HG02759 (cell line): ENCODE measurements around the gene AAR2.

ENCODE experiments used
- ATAC-seq: cut with Tn5 transposase; IDR thresholded peaks from one replicate; pipeline ENCODE4 v1.9.1; 2021; ENCODE audit warnings: mild to moderate bottlenecking, moderate library complexity; ENCODE audit not compliant: unreplicated experiment

AAR2 gene

GRCh38 chr20:36218380-36219064, 17.8 kb upstream of the AAR2 start:
- no peak for ATAC-seq

- ATAC-seq = no peak
These were observed 16.5 kb upstream of the AAR2 start for GRCh38 chr20:36219671-36220220.

- ATAC-seq = no peak
These were observed 10.6 kb upstream of the AAR2 start for GRCh38 chr20:36225666-36226065.

DNA sequence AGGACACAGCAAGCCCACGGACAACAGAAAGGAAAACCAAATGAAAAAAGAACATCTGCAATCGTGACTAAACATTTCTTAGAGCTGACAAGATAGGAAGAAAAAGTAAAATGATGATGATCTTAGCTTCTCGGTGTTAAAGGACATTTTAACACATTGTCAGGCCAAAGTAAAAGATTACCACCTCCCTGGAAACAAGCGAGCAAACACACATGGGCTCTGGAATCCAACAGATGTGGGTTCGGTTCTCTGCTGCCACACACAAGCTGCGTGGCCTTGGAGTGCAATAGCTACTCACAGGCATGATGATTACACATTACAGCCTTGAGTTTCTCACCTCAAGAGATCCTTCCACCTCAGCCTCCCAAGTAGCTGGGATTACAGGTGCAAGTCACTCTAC, 7.5 kb upstream of the AAR2 start:
- ATAC-seq = no peak

- no peak for ATAC-seq
These were observed 6.3 kb upstream of the AAR2 start for GRCh38 chr20:36230019-36230418.

DNA sequence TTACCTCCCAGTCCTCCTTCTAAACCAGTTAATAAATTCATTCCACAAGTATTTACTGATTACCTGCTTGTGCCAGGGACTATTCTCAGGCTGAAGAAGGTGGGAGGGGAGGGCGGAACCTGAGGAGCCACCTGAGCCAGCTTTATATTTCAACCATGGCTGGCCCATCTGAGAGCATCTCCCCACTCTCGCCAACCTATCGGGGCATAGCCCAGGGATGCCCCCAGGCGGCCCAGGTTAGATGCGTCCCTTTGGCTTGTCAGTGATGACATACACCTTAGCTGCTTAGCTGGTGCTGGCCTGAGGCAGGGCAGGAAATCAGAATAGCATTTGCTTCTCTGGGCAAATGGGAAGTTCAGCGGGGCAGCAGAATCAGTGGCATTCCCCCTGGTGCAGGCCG, 4.9 kb upstream of the AAR2 start:
- ATAC-seq = no peak

DNA sequence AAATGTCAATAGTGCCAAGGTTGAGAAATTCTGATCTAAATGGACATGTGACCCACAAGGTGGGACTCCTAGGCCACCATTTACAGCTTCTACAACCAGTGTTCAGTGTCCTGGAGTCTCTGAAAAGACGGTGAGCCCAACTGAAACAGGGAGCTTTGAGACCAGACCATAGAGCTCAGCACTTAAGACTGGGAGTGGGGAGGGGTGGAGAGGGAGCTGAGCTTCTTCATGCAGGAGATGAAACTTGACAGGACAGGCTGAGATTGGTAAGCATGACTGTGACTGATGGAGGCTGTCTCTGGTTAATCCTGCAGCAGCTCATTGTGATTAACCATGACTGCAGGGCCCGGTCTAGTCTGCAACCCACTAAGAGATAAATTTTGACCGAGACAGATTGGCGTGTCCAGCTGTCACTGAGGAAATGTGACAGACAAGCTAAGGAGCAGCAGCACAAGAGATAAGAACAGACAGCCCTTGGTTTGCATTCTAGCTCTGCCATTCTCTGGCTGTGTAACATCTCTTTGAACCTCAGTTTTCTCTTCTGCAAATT, 1.4 kb upstream of the AAR2 start:
- no peak for ATAC-seq

DNA sequence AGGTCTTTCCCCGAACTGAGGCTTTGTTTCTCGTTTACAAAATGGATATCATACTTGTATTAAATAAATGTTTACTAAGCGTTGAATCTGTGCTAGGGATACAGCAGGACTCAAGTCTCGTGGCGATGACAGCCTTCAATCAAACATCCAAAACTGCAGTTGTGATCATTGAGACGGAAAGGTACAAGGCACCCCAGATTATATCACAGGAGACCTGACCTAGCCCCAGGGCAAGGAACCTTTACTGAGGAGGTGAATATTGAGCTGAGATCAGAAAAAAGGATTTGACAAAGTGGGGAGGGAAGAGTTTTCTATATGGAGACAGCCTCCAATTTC, 476 bp downstream of the AAR2 start:
- no peak for ATAC-seq

GRCh38 chr20:36237477-36237876, 1.2 kb downstream of the AAR2 start:
- no peak for ATAC-seq

DNA sequence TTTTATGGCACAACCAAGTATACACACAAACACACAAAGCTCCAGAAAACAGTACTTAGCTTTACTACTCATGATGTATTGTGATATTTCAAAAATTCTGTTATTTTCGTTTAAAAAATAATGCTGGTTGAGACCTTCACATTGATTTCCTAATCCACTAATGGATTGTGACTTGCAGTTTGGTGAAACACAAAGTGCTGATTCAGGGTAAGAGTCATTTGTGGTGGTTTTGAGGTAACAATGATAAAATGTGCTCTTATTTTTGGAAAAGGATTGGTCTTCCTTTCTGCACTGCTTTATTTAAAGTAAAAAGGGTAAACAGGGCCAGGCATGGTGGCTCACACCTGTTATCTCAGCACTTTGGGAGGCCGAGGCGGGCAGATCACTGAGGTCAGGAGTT, 1.9 kb downstream of the AAR2 start:
- no peak for ATAC-seq

- ATAC-seq = no peak
These were observed 2.5 kb downstream of the AAR2 start for GRCh38 chr20:36238760-36239159.

DNA sequence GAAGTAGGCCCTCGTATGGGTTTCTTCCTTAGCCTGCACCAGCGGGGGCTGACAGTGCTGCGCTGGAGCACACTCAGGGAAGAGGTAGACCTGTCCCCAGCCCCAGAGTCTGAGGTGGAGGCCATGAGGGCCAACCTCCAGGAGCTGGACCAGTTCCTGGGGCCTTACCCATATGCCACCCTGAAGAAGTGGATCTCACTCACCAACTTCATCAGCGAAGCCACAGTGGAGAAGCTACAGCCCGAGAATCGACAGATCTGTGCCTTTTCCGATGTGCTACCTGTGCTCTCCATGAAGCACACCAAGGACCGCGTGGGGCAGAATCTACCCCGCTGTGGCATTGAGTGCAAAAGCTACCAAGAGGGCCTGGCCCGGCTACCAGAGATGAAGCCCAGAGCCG, 3.8 kb downstream of the AAR2 start:
- no peak for ATAC-seq

DNA sequence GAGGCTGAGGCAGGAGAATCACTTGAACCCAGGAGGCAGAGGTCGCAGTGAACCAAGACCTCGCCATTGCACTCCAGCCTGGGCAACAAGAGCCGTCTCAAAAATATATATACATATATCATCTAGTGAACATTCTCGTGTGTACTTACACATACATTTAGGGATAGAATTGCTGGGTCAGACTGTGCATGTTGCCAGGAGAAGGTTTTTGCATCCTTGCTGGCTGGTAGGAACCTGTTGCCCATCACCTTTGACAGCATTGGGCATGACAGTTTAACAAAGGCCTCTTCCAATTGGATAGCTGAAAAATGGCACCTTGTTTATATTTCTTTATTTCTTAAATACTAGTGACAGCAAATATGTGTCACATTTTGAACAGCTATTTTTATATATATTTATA, 5.4 kb downstream of the AAR2 start:
- no peak for ATAC-seq

GRCh38 chr20:36243726-36244125, 7.4 kb downstream of the AAR2 start:
- ATAC-seq = no peak

GRCh38 chr20:36246401-36246800, 10.1 kb downstream of the AAR2 start:
- ATAC-seq = no peak

DNA sequence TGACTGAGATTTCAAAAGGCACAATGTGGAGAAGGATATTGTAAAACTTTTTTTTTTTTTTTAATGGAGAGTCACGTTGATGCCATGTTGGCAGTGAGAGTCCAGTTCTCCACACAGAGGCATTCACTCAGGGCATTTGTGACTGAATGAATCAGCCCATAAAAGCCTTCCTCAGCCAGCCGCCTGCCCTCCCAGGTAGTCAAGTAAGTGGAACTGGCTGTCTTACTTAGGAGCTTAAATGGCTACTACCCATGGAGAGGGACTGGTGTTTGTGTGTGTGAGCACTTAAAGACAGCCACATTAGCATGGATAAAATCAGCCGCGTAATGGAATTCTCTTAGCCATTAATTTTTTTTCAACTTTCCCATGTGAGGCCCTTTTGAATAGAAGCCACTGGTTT, 12.6 kb downstream of the AAR2 start:
- no peak for ATAC-seq

DNA sequence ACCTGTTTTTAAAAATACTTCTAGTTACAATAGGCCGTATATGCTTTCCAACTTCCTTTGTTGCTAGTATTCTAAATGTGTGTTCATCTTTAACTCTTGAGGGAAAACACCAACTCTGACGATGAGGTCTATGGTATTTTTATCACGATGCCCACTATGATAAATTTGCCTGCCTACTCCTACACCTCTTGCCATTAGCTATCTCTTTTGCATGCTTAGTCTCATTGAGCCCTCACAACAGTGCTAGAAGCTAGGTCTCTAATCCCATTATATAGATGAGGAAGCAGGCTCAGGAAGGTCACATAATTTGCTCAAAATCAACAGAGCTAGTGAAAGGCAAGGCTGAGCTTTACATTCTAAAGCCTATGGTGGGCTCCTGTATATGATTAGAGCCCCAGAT, 13.2 kb downstream of the AAR2 start:
- ATAC-seq = no peak

GRCh38 chr20:36251426-36251825, 15.1 kb downstream of the AAR2 start:
- no peak for ATAC-seq

DNA sequence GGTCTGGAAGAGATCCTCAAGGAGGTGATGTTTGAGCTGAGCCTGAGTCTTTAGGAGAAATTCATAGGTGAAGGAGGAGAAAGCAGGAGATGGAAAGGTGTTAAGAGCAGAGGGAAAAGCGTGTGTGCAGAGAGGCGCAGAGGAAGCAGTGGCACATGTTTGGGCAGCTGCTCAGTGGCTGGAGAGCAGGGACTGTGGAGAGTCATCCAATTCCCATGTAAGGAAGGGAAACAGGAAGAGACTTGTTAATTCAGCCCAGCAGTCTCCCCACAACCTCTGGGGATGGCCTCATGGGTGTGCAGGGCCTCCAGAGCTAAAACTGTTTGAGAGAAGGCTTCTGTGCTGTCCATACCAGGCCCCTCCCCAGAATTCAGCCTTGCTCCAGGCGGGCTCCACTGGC, 16.2 kb downstream of the AAR2 start:
- no peak for ATAC-seq

DNA sequence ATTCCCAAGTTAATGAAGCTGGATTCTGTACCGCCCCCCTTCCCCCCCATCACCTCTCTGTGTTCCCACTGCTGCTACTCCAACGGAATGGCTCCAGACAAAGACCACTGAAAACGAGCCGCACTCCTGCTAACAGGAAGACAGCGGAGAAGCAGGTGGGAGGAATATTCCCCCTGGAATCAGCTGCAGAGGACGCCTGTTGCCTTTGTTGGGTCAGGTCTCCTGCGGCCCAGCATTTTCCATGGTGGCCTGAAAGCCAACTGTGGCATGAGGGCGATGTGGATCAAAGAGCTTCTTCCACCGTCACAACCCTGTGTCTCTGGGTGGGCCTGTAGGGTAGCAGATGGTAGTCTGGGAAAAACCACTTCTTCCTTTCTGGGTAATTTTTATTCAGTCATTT, 16.8 kb downstream of the AAR2 start:
- no peak for ATAC-seq

GRCh38 chr20:36254076-36254475, 17.8 kb downstream of the AAR2 start:
- no peak for ATAC-seq

GRCh38 chr20:36255445-36255844, 19.2 kb downstream of the AAR2 start:
- ATAC-seq = no peak
